Progenitor cell of endocrine pancreas (in vitro differentiated cells): Measurements from ENCODE around the gene GRB10. TPM values are rescaled to one million over a fixed set of nuclear protein-coding genes. Genes with fewer than 3 reads are reported as not detected.

Experiments used
- DNase-seq: peaks from one replicate; pipeline ENCODE4 v3.0.0; 2021; ENCODE audit warnings: low spot score; ENCODE audit not compliant: unreplicated experiment
- H3K27ac Mint-ChIP-seq: 2 replicates; pipeline ENCODE4 v1.8.0; 2021; ENCODE audit warnings: mild to moderate bottlenecking, moderate library complexity, mixed read lengths
- H3K27me3 Mint-ChIP-seq: 2 replicates; pipeline ENCODE4 v1.8.0; 2021; ENCODE audit warnings: mixed read lengths
- H3K36me3 Mint-ChIP-seq: 2 replicates; pipeline ENCODE4 v1.8.0; 2022; ENCODE audit warnings: mixed read lengths; ENCODE audit not compliant: insufficient read depth
- H3K4me1 Mint-ChIP-seq: 2 replicates; pipeline ENCODE4 v1.8.0; 2021; ENCODE audit warnings: low read depth, mixed read lengths
- H3K4me3 Mint-ChIP-seq: 2 replicates; pipeline ENCODE4 v1.8.0; 2021; ENCODE audit warnings: low read depth, mild to moderate bottlenecking, moderate library complexity, mixed read lengths
- H3K9me3 Mint-ChIP-seq: 2 replicates; pipeline ENCODE4 v1.8.0; 2021; ENCODE audit warnings: low read depth, mixed read lengths
- total RNA-seq: library from RNA; stranded (reverse); gene quantifications from 2 replicates; pipeline ENCODE4 v1.2.1, GENCODE V29; 2021
- TF ChIP-seq, protein P1 (sequence below): fragments of 200-600 bp; sonication (generic); IDR thresholded peaks from one replicate; pipeline ENCODE4 v1.5.0; 2021; ENCODE audit warnings: antibody characterized with exemption, mild to moderate bottlenecking; ENCODE audit not compliant: unreplicated experiment

GRB10 gene
- total RNA-seq, 1 donor from 2014 or later, result 58.4 TPM

DNA sequence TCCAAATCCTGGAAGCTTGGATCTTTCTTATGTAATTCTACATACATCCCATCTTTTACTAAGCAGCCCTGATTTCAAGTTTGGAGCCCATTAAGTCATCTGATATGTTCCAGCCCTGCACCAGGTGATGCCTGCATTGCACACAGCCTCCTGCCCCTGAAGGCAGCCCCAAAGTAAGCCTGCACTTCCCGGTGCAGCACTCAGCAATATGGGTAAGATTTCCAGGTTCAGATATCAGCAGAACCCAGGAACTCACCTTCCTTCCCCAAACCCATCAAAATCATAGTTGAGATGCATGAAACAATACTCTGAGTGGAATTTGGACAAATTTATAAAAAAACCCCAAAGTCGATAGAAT lies 217.2 kb downstream of the GRB10 start:
- H3K27ac Mint-ChIP-seq, result peak overlapping the region; percentile 93
- peak overlapping the region; percentile 64 for H3K4me3 Mint-ChIP-seq
- TF ChIP-seq, protein P1, sequence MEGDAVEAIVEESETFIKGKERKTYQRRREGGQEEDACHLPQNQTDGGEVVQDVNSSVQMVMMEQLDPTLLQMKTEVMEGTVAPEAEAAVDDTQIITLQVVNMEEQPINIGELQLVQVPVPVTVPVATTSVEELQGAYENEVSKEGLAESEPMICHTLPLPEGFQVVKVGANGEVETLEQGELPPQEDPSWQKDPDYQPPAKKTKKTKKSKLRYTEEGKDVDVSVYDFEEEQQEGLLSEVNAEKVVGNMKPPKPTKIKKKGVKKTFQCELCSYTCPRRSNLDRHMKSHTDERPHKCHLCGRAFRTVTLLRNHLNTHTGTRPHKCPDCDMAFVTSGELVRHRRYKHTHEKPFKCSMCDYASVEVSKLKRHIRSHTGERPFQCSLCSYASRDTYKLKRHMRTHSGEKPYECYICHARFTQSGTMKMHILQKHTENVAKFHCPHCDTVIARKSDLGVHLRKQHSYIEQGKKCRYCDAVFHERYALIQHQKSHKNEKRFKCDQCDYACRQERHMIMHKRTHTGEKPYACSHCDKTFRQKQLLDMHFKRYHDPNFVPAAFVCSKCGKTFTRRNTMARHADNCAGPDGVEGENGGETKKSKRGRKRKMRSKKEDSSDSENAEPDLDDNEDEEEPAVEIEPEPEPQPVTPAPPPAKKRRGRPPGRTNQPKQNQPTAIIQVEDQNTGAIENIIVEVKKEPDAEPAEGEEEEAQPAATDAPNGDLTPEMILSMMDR, result no peak
- no peaks in the 10 kb centered on the region for H3K36me3 Mint-ChIP-seq
- H3K4me1 Mint-ChIP-seq, result peaks cover 31% of the 10 kb centered on the region
- no peak for DNase-seq
- no peaks in the 10 kb centered on the region for H3K27me3 Mint-ChIP-seq
- H3K9me3 Mint-ChIP-seq, result peaks cover 2% of the 10 kb centered on the region

DNA sequence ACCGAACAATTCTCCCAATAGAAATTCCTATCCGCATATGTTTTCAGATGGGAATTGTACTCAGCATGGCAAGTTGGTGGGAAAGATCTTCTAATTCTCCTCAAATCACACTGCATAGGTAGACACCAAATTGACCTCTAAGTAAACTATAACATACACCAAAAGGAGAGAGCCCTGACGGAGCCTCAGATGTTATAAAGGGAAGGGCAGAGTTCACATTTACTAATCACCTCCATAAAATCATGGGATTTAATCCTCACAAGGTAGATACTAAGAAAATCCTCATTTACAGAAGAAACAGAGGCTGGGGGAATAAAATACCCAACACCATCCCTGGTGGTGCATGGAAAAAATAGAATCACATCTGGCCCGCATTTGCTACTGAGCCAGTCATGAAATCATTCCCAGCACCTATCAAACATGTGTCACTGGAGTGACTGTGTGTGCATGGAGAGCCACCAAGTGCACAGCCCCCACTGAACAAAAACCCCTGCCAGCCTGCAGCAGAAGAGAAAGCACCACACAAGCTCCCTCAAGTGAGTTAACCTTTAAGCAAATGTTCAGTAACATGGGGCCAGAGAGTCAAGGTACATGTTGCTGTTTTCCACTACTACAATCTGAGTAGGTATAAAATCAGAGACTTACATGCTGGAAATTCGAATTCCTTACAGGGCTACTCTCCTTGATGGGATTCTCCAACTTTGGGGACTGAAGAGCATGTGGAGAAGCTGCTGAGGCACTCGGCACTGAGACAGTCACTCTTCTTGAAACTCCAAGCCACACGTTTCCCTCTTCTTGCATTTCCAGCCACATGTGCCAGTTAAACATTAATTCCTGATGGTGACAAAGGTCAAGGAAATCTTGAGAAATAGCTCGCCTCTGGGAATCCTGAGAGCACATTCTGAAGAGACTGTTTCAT lies 217.8 kb downstream of the GRB10 start, which contains the start of gene DDC:
DDC (minus strand) TSS at position 766 of the 919 bp plus-strand sequence. CDS start 21,320 bp downstream, outside the sequence.
- TF ChIP-seq, protein P1, result no peak
- H3K4me3 Mint-ChIP-seq, result peak within 1 kb of the TSS; percentile 64
- DNase-seq, result no peak
- no peaks in the 10 kb centered on the region for H3K36me3 Mint-ChIP-seq
- peaks cover 32% of the 10 kb centered on the region for H3K4me1 Mint-ChIP-seq
- H3K27ac Mint-ChIP-seq, result peak within 1 kb of the TSS; percentile 93
- no peaks in the 10 kb centered on the region for H3K9me3 Mint-ChIP-seq
- no peaks in the 10 kb centered on the region for H3K27me3 Mint-ChIP-seq

DNA sequence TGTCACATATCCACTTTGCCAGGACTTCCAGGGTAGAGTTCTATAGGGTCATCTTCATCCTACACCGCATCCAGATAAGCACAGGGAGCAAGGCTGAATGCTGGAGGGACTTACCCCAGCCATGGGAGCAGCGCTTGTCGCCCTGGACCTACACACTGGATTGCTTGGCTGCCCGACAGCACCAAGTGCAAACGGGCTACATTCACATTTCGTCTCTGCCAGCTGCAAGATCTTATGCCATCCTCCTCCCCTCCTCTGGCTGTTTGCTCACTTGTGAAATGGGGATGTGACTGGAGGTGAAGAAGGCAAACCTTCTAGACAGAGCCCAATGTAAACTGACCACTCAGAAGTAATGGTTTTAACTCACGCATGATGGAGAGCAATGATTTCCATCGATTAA lies 218.5 kb downstream of the GRB10 start:
- TF ChIP-seq, protein P1, result no peak
- H3K27me3 Mint-ChIP-seq, result no peaks in the 10 kb centered on the region
- peaks cover 32% of the 10 kb centered on the region for H3K4me1 Mint-ChIP-seq
- H3K27ac Mint-ChIP-seq, result peak overlapping the region; percentile 29
- no peaks in the 10 kb centered on the region for H3K9me3 Mint-ChIP-seq
- peak overlapping the region; percentile 64 for H3K4me3 Mint-ChIP-seq
- DNase-seq, result no peak
- H3K36me3 Mint-ChIP-seq, result no peaks in the 10 kb centered on the region

DNA sequence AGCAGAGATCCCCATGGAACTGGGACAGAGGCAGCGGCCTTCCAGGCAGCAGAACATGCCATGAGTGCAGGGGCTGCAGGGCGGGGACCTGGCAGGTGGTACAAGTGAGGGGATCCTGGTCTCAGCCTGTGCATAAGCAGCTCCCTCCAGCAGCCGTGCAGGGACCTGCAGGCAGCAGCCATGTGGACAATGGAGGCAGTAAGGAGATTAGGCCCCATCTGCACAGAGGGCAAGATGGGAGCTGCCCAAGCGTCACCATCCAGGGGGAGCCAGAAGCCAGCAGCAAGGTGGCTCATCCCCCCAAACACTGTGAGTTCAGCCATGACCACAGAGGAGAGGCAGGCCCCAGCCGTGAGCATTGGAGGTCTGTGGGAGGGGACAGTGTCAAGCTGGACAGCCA lies 220.6 kb downstream of the GRB10 start:
- H3K27me3 Mint-ChIP-seq, result no peaks in the 10 kb centered on the region
- TF ChIP-seq, protein P1, result no peak
- peaks cover 47% of the 10 kb centered on the region for H3K4me1 Mint-ChIP-seq
- no peak overlapping the region for H3K4me3 Mint-ChIP-seq
- no peaks in the 10 kb centered on the region for H3K9me3 Mint-ChIP-seq
- no peaks in the 10 kb centered on the region for H3K36me3 Mint-ChIP-seq
- no peak for DNase-seq
- H3K27ac Mint-ChIP-seq, result peak overlapping the region; percentile 37

DNA sequence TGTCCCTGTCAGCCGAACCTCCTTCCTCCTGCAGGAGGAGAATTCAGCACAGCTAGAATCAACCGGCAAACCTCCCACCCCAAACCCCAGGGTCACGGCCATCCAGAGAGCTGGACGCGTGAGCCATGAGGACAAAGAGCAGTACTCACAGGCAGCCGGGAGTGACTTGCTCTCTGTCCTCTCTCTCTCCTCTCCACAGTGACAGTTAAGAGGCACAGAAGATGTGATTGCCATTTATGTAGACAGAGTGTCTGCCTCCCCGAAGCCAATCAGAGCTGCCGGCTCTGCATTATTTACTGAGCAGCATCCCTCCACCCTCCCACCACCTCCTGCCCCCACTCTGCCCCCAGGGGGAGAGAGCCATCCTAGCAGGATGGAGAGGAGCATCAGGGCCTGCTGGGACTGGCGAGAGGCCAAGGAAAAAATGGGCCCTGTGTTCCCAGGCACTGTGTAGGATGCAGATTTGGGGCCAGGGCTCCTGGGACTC lies 221.8 kb downstream of the GRB10 start:
- Mint-ChIP-seq H3K4me1 (peaks cover 51% of the 10 kb centered on the region), H3K4me3 (peak overlapping the region; percentile 58), H3K27ac (peak overlapping the region; percentile 86), H3K36me3 (no peaks in the 10 kb centered on the region), H3K27me3 (no peaks in the 10 kb centered on the region), H3K9me3 (no peaks in the 10 kb centered on the region)
- TF ChIP-seq, protein P1, result no peak
- DNase-seq, result no peak
